OCI-LY1 (cell line): ENCODE data around the gene CTTNBP2NL.

ENCODE experiments used
- CTCF ChIP-seq: fragments of 200-600 bp; sonication (generic), shearing (Covaris generic); IDR thresholded peaks from 2 replicates; pipeline ENCODE4 v1.5.1; 2017; ENCODE audit warnings: mild to moderate bottlenecking, antibody characterized with exemption, low read length, moderate library complexity, mixed read lengths
- EZH2 ChIP-seq: fragments of 200-600 bp; sonication (generic), shearing (Covaris generic); IDR thresholded peaks from 2 replicates; pipeline ENCODE4 v1.8.0; 2017; ENCODE audit warnings: borderline replicate concordance, mixed run types, mild to moderate bottlenecking, antibody characterized with exemption, low read length, moderate library complexity, mixed read lengths

- TF ChIP-seq CTCF = no peak
- TF ChIP-seq EZH2 = no peak
Observed at GRCh38 chr1:112396653-112397471, 848 bp downstream of the CTTNBP2NL start.
